ENCODE measurements around the gene RMND5A. TPM values are rescaled to one million over a fixed set of nuclear protein-coding genes. Genes with fewer than 3 reads are reported as not detected.

RMND5A gene
- total and polyA plus RNA-seq, 7 experiments from 2014 or later, result 13.0 to 42.5 (median 28.9) TPM

DNA sequence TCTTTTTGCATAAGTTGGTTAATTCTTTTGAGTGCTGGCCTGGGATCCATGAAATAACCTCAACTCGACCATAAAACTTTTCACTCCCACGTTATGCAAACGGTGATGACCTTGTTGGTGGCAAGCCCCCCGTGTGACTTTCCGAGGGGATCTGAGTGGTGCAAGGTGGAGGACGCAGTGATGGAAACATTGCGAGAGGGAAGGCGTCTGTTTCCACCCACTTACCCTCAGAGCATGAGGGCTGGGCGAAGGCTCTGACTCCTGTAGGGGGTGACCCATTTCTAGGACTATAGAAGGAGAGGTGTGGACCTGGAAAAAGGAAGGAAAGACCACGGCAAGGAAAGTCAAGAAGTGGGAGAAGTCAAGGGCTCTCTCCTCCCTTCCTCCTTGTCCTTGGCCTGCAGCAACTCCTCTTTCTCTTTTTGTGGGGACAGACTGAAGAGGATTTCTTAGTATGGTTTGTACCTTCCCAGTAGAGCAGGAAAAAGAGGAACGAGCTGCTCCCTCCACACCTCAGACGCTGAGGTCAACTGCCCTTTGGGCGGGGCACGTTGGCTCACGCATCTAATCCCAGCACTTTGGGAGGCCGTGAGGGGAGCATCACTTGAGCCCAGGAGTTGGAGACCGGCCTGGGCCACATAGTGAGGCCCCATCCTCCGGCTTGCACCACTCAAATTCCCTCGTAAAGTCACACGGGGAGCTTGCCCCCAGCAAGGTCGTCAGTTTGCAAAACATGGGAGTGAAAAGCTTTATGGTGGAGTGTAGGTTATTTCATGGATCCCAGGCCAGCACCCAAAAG is 86.2 kb downstream of the RMND5A start:
- Histone ChIP-seq H3K27ac (ENCODE audit: low read depth, low read length) (no peak overlapping the region), H3K4me3 (ENCODE audit: low read length) (peak overlapping the region; percentile 34), H3K4me1 (ENCODE audit: control insufficient read depth in 2 of 2, insufficient read depth in 2 of 2, low read length in 2 of 2) (peaks cover 17 to 22% of the 10 kb centered on the region in 2 donors), H3K27me3 (ENCODE audit: control insufficient read depth in 2 of 2, insufficient read depth in 2 of 2, low read length in 2 of 2) (no peaks in the 10 kb centered on the region), H3K36me3 (ENCODE audit: control insufficient read depth in 2 of 3, insufficient read depth in 3 of 3, low read length in 3 of 3) (no peaks in the 10 kb centered on the region), H3K9me3 (ENCODE audit: control insufficient read depth in 2 of 3, low read length in 3 of 3) (no peaks in the 10 kb centered on the region)
- DNase-seq (no peak), ATAC-seq (no peak)
- ChIA-PET CTCF (interaction anchor here (0.9 kb wide), 1 partner anchor 21 kb away, joined by 5 read pairs; no protein-coding TSS in a partner anchor), POLR2A (no interaction called here)
- Mint-ChIP-seq H3K27me3 (peaks cover 26 to 52% (median 29%) of the 10 kb centered on the region in 5 donors), H3K27ac (no peak overlapping the region), H3K36me3 (no peaks in the 10 kb centered on the region), H3K4me1 (peaks cover 6 to 30% (median 21%) of the 10 kb centered on the region in 7 donors), H3K9me3 (no peaks in the 10 kb centered on the region), H3K4me3 (peak overlapping the region in 7 of 10 donors; percentile 5 to 82 (median 51))
- intact Hi-C loops (cut with micrococcal nuclease), result no loop called here

DNA sequence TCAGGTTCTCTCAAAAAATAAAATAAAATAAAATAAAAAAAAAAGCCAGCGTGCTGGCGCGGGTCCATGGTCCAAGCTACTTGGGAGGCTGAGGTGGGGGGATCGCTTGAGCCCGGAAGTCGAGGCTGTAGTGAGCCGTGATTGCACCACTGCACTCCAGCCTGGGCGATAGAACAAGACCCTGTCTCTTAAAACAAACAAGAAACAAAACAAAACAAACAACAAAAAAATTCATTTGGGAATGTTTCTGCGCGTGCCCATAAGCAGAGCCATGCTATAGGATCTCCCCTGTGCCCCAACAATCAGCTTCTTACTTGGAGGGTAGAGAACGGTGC is 87.0 kb downstream of the RMND5A start:
- no peak overlapping the region for H3K27ac ChIP-seq (ENCODE audit: low read depth, low read length)
- peaks cover 17 to 31% of the 10 kb centered on the region in 2 donors for H3K4me1 ChIP-seq (ENCODE audit: control insufficient read depth in 2 of 2, insufficient read depth in 2 of 2, low read length in 2 of 2)
- Mint-ChIP-seq H3K9me3 (no peaks in the 10 kb centered on the region), H3K27me3 (peaks cover 30 to 57% (median 37%) of the 10 kb centered on the region in 5 donors), H3K36me3 (no peaks in the 10 kb centered on the region), H3K4me3 (peak overlapping the region; percentile 70 to 94 (median 88)), H3K27ac (peak overlapping the region in 1 of 9 donors; percentile 1), H3K4me1 (peaks cover 6 to 30% (median 21%) of the 10 kb centered on the region in 7 donors)
- no peaks in the 10 kb centered on the region for H3K9me3 ChIP-seq (ENCODE audit: control insufficient read depth in 2 of 3, low read length in 3 of 3)
- intact Hi-C loops (cut with micrococcal nuclease), result no loop called here
- H3K4me3 ChIP-seq (ENCODE audit: low read length), result peak overlapping the region; percentile 46
- ATAC-seq, result no peak
- DNase-seq, result no peak
- ChIA-PET POLR2A (no interaction called here), CTCF (interaction anchor here (0.6 to 1.3 kb wide), 3 partner anchors 18 to 42 kb away, joined by 3 to 7 read pairs (median 5); no protein-coding TSS in a partner anchor)
- no peaks in the 10 kb centered on the region for H3K27me3 ChIP-seq (ENCODE audit: control insufficient read depth in 2 of 2, insufficient read depth in 2 of 2, low read length in 2 of 2)
- H3K36me3 ChIP-seq (ENCODE audit: control insufficient read depth in 2 of 3, insufficient read depth in 3 of 3, low read length in 3 of 3), result no peaks in the 10 kb centered on the region

DNA sequence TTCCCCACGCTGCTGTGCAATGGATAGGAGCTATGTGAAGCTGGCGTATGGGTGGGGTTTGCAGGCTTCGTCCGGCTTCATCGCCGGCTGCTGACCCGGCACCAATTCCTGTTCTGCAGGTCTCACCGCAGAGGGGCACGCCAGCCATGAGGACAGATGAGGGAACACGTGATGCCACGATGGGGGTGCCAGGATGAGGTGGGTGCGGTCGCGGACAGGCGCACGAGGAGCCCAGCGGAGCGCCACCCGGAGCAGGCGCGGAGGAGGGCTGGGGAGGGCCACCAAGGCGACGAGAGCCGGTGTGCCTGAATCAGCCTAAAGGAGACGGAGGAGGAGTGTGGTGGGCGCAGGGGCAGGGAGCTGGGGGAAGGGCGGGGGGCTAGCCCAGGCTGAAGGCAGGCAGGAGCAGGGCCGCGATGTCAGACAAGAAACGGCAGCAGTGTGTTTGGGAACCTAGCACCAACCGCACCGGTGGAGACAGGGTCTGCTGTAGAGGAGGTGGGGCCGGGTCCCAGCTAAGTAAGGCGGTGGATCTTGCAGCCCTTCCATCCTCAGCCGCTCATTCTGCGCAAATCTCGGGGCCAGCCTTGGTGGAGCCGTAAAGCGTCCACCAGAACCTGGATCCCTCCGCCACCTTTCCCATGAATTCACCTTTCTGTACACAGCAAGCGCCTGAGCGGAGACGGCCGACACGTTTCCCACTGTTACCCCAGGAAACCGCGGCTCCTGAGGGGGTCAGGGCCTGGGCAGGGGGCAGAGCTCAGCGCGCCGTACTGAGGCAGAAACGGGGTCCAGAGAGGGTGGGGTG is 87.6 kb downstream of the RMND5A start:
- H3K27me3 ChIP-seq (ENCODE audit: control insufficient read depth in 2 of 2, insufficient read depth in 2 of 2, low read length in 2 of 2), result no peaks in the 10 kb centered on the region
- ATAC-seq (peak; percentile 47), DNase-seq (peak in 2 of 9 donors; percentile 18 to 50)
- Mint-ChIP-seq H3K9me3 (no peaks in the 10 kb centered on the region), H3K27ac (peak overlapping the region in 1 of 9 donors; percentile 1), H3K4me3 (peak overlapping the region; percentile 70 to 94 (median 88)), H3K27me3 (peaks cover 36 to 61% (median 42%) of the 10 kb centered on the region in 5 donors), H3K4me1 (peaks cover 6 to 30% (median 21%) of the 10 kb centered on the region in 7 donors), H3K36me3 (no peaks in the 10 kb centered on the region)
- intact Hi-C loops (cut with micrococcal nuclease), result loop anchor here (1.0 to 2.0 kb wide), 2 partner anchors 43 kb away; no protein-coding TSS in a partner anchor
- CTCF ChIA-PET, result interaction anchor here (0.6 to 1.7 kb wide), 5 partner anchors 9 to 43 kb away, joined by 3 to 8 read pairs (median 5); no protein-coding TSS in a partner anchor
- peak overlapping the region; percentile 46 for H3K4me3 ChIP-seq (ENCODE audit: low read length)
- H3K36me3 ChIP-seq (ENCODE audit: control insufficient read depth in 2 of 3, insufficient read depth in 3 of 3, low read length in 3 of 3), result no peaks in the 10 kb centered on the region
- H3K4me1 ChIP-seq (ENCODE audit: control insufficient read depth in 2 of 2, insufficient read depth in 2 of 2, low read length in 2 of 2), result peaks cover 17 to 34% of the 10 kb centered on the region in 2 donors
- no peak overlapping the region for H3K27ac ChIP-seq (ENCODE audit: low read depth, low read length)
- POLR2A ChIA-PET, result no interaction called here
- no peaks in the 10 kb centered on the region for H3K9me3 ChIP-seq (ENCODE audit: control insufficient read depth in 2 of 3, low read length in 3 of 3)

DNA sequence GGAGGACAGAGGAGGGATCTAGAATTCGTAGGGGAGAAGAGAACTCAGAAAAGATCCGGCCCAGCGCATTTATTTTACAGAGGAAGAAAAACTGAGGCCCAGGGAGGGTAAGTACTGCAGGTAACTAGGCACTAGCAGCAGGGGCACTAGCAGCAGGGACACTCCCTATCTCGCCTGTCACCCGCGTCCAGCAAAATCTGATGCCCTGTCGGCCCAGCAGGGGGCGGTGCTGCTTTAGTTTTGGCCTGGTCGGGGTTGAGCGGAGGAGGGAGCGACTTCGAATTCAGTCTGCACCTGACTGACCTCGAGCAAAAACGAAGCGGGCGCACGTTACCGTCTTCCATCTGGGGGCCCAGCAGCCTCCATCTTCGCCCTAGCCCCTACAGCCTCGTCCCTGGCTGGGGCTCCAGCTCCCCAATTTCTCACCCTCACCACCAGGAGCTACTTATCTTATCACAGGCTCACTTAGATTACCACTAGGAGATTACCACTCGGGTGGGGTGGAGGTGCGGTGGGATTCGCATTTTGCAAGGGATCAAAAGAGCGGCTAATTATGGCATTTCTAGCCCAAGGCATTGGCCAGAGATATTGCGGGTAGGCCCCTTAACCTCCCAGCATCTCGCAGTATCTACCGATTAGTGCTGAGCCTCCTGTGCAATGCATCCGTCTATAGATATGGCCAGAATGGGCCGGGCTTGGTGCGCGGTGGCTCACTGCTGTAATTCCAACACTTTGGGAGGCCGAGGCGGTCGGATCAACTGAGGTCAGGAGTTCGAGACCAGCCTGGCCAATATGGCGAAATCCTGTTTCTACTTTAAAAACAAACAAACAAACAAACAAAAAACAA is 88.4 kb downstream of the RMND5A start:
- POLR2A ChIA-PET, result no interaction called here
- Histone ChIP-seq H3K36me3 (ENCODE audit: control insufficient read depth in 2 of 3, insufficient read depth in 3 of 3, low read length in 3 of 3) (no peaks in the 10 kb centered on the region), H3K27me3 (ENCODE audit: control insufficient read depth in 2 of 2, insufficient read depth in 2 of 2, low read length in 2 of 2) (no peaks in the 10 kb centered on the region), H3K9me3 (ENCODE audit: control insufficient read depth in 2 of 3, low read length in 3 of 3) (no peaks in the 10 kb centered on the region), H3K4me3 (ENCODE audit: low read length) (peak overlapping the region; percentile 46), H3K4me1 (ENCODE audit: control insufficient read depth in 2 of 2, insufficient read depth in 2 of 2, low read length in 2 of 2) (peaks cover 17 to 42% of the 10 kb centered on the region in 2 donors), H3K27ac (ENCODE audit: low read depth, low read length) (no peak overlapping the region)
- DNase-seq (peak; percentile 78 to 94 (median 88)), ATAC-seq (peak; percentile 95)
- H3K27me3 Mint-ChIP-seq, result peaks cover 39 to 64% (median 45%) of the 10 kb centered on the region in 5 donors
- intact Hi-C loops (cut with micrococcal nuclease), result loop anchor here (1.0 to 2.0 kb wide), 2 partner anchors 44 kb away; no protein-coding TSS in a partner anchor
- peak overlapping the region in 1 of 9 donors; percentile 28 for H3K27ac Mint-ChIP-seq
- CTCF ChIA-PET, result interaction anchor here (0.6 to 1.7 kb wide), 5 partner anchors 10 to 425 kb away, joined by 3 to 8 read pairs (median 5); no protein-coding TSS in a partner anchor
- peaks cover 6 to 30% (median 21%) of the 10 kb centered on the region in 7 donors for H3K4me1 Mint-ChIP-seq
- H3K4me3 Mint-ChIP-seq, result peak overlapping the region; percentile 70 to 94 (median 88)
- no peaks in the 10 kb centered on the region for H3K9me3 Mint-ChIP-seq
- no peaks in the 10 kb centered on the region for H3K36me3 Mint-ChIP-seq

DNA sequence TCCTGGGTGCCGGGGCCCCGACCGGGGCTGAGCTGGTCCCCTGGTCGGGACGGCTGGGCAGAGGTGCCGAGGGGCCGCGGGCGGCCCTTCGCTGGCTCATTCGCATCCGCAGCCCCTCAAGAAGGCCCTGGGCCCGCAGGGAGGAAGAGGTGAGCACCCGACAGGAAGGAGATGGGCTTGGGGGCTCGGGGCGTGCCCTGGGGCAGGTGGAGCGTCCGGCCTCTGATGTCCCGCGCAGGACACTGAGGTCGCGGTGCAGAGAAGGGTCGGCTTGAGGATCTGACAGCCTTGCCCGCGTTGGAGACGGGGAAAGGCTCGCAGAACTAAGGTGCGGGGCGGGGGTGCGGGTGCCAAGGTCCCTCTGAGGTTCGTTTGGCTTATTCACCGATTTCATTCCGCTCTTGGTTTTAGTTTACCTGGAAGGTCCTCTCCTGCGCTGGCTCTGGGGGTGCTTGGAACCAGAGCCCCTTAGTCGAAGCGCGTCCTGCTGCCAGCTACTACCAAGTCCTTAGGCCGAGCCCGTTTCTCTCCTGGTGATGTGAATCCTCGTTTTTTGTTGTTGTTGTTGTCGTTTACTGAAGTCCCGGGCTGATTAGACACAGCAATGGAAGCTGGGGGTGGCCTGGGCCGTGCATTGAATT is 89.5 kb downstream of the RMND5A start:
- Mint-ChIP-seq H3K27me3 (peaks cover 42 to 64% (median 45%) of the 10 kb centered on the region in 5 donors), H3K4me3 (peak overlapping the region; percentile 30 to 91 (median 74)), H3K4me1 (peaks cover 6 to 30% (median 21%) of the 10 kb centered on the region in 7 donors), H3K36me3 (no peaks in the 10 kb centered on the region), H3K27ac (peak overlapping the region in 3 of 9 donors; percentile 39 to 57 (median 47)), H3K9me3 (no peaks in the 10 kb centered on the region)
- H3K4me1 ChIP-seq (ENCODE audit: control insufficient read depth in 2 of 2, insufficient read depth in 2 of 2, low read length in 2 of 2), result peaks cover 17 to 47% of the 10 kb centered on the region in 2 donors
- H3K4me3 ChIP-seq (ENCODE audit: low read length), result peak overlapping the region; percentile 46
- H3K9me3 ChIP-seq (ENCODE audit: control insufficient read depth in 2 of 3, low read length in 3 of 3), result no peaks in the 10 kb centered on the region
- no peaks in the 10 kb centered on the region for H3K27me3 ChIP-seq (ENCODE audit: control insufficient read depth in 2 of 2, insufficient read depth in 2 of 2, low read length in 2 of 2)
- no peak overlapping the region for H3K27ac ChIP-seq (ENCODE audit: low read depth, low read length)
- intact Hi-C loops (cut with micrococcal nuclease), result loop anchor here in 1 of 2 donors (2.0 kb wide), 2 partner anchors 17 to 45 kb away; no protein-coding TSS in a partner anchor
- H3K36me3 ChIP-seq (ENCODE audit: control insufficient read depth in 2 of 3, insufficient read depth in 3 of 3, low read length in 3 of 3), result no peaks in the 10 kb centered on the region
- ChIA-PET POLR2A (no interaction called here), CTCF (interaction anchor here (0.7 to 1.7 kb wide), 5 partner anchors 11 to 426 kb away, joined by 3 to 8 read pairs (median 4); no protein-coding TSS in a partner anchor)
- ATAC-seq (no peak), DNase-seq (no peak)
